ENCODE data around the gene MYO18B. TPM values are rescaled to one million over a fixed set of nuclear protein-coding genes. Genes with fewer than 3 reads are reported as not detected.

MYO18B gene
- total and polyA plus RNA-seq, 2 of the 8 experiments (the other 6 are each of a cell fraction or from before 2014, with no cell fraction given) = 0.62 to 0.78 TPM

DNA sequence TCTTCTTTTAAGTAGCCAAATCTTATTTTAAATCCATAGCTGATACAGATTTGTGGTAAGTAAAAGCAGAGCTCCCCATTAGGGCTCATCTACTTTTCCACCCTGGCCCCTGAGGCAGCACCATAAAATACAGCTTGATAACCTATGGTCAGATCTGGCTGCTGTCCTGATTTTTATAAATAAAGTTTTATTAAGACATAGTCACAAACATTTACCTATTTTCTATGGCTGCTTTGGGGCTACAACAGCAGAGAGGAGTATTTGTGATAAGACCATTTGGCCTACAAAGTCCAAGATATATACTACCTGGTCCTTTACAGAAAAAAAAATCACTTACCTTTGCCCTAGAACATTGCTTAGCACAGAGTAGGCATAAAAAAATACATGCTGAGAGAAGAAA is 227.3 kb downstream of the MYO18B start:
- no peak overlapping the region for H3K4me3 ChIP-seq (ENCODE audit: extremely low read depth in 1 of 4, insufficient read depth in 2 of 4, low read depth in 3 of 4, low read length in 4 of 4)
- H4K5ac ChIP-seq (ENCODE audit: insufficient read length, low read depth, low read length) = no peak overlapping the region
- H4K91ac ChIP-seq (replicated peaks; ENCODE audit: insufficient read length, low read length) = no peak overlapping the region
- ChIA-PET POLR2A (ENCODE audit: partially characterized antibody) (no interaction called here), CTCF (ENCODE audit: partially characterized antibody) (interaction anchor here (1.2 to 2.2 kb wide), 2 partner anchors 12 to 66 kb away, joined by 5 read pairs; no protein-coding TSS in a partner anchor)
- no peak overlapping the region for H4K8ac ChIP-seq (ENCODE audit: extremely low read depth, insufficient read depth, low read length)
- no peak overlapping the region for H2BK15ac ChIP-seq (ENCODE audit: low read length)
- H3K23ac ChIP-seq (ENCODE audit: insufficient read length) = no peak overlapping the region
- H3K4me2 ChIP-seq (ENCODE audit: insufficient read depth in 1 of 2, low read depth in 2 of 2, low read length in 2 of 2) = no peak overlapping the region
- H3K36me3 ChIP-seq (ENCODE audit: control insufficient read depth in 2 of 4, insufficient read depth in 4 of 4, low read length in 3 of 4) = no peaks in the 10 kb centered on the region
- H3K27ac ChIP-seq (ENCODE audit: low read depth, low read length) = no peak overlapping the region
- peaks cover 4% of the 10 kb centered on the region; the same call in 1 of the 2 replicates for H3K23me2 ChIP-seq (ENCODE audit: low read depth, low read length)
- H3K9ac ChIP-seq (replicated peaks in 1 of 4; ENCODE audit: extremely low read depth in 1 of 4, low read depth in 3 of 4, low read length in 3 of 4) = no peak overlapping the region
- H3K27me3 ChIP-seq (replicated peaks in 1 of 4; ENCODE audit: control insufficient read depth in 3 of 4, extremely low read depth in 1 of 4, insufficient read depth in 3 of 4, low read length in 3 of 4) = no peaks in the 10 kb centered on the region
- peaks cover 4 to 15% (median 11%) of the 10 kb centered on the region in 4 experiments; a peak in 6 of 7 replicates for H3K4me1 ChIP-seq (replicated peaks in 1 of 4; ENCODE audit: control insufficient read depth in 3 of 4, insufficient read depth in 4 of 4, low read length in 3 of 4)
- H3K9me3 ChIP-seq (ENCODE audit: insufficient read depth in 2 of 2, low read depth in 1 of 2, low read length in 1 of 2) = no peaks in the 10 kb centered on the region
- no peak overlapping the region for H2BK20ac ChIP-seq (ENCODE audit: low read length)
- no peak overlapping the region for H2BK12ac ChIP-seq (ENCODE audit: low read depth, low read length)
- no peak for DNase-seq (ENCODE audit: low read depth in 1 of 2, low spot score in 2 of 2)
- H3K56ac ChIP-seq (replicated peaks; ENCODE audit: insufficient read length, low read depth, low read length) = no peak overlapping the region
- no peak overlapping the region for H2BK5ac ChIP-seq (ENCODE audit: low read depth, low read length)
- no peak overlapping the region for H3K18ac ChIP-seq (ENCODE audit: extremely low read depth, low read length)
- H3K14ac ChIP-seq (ENCODE audit: insufficient read length) = no peak overlapping the region
- H3K79me2 ChIP-seq (ENCODE audit: control insufficient read depth in 1 of 2, insufficient read depth in 2 of 2, low read length in 2 of 2) = no peaks in the 10 kb centered on the region
- no peak overlapping the region for H2BK120ac ChIP-seq (replicated peaks; ENCODE audit: low read depth, low read length)
- H4K20me1 ChIP-seq (replicated peaks in 1 of 2; ENCODE audit: control insufficient read depth in 1 of 2, insufficient read depth in 2 of 2, low read length in 2 of 2) = no peaks in the 10 kb centered on the region
- FAIRE-seq = no peak
- no peak overlapping the region for H2AFZ ChIP-seq (ENCODE audit: low read length)
- H2AK5ac ChIP-seq (ENCODE audit: low read depth, low read length) = no peak overlapping the region
- H3K79me1 ChIP-seq (ENCODE audit: low read depth, low read length) = no peaks in the 10 kb centered on the region
- H3K4ac ChIP-seq (replicated peaks; ENCODE audit: insufficient read length, low read depth, low read length) = no peak overlapping the region
- TF ChIP-seq FOSL1 (IDR thresholded peaks at IDR 0.05; ENCODE audit: insufficient read depth, low read depth, low read length) = no peak
- TF ChIP-seq, protein P1, sequence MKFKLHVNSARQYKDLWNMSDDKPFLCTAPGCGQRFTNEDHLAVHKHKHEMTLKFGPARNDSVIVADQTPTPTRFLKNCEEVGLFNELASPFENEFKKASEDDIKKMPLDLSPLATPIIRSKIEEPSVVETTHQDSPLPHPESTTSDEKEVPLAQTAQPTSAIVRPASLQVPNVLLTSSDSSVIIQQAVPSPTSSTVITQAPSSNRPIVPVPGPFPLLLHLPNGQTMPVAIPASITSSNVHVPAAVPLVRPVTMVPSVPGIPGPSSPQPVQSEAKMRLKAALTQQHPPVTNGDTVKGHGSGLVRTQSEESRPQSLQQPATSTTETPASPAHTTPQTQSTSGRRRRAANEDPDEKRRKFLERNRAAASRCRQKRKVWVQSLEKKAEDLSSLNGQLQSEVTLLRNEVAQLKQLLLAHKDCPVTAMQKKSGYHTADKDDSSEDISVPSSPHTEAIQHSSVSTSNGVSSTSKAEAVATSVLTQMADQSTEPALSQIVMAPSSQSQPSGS (IDR thresholded peaks at IDR 0.05; ENCODE audit: low read length) = no peak
- no peak for TF ChIP-seq POU5F1 (IDR thresholded peaks at IDR 0.05; ENCODE audit: low read depth, low read length)
- TF ChIP-seq CBX8 (IDR thresholded peaks at IDR 0.05; ENCODE audit: borderline replicate concordance, low read depth, low read length) = no peak
- TF ChIP-seq RNF2 (IDR thresholded peaks at IDR 0.05; ENCODE audit: borderline replicate concordance, low read depth, low read length, missing control alignments, poor library complexity, severe bottlenecking) = no peak
- TF ChIP-seq CEBPB (IDR thresholded peaks at IDR 0.05; ENCODE audit: low read depth, low read length) = no peak
- TF ChIP-seq TAF7 (optimal IDR thresholded peaks at IDR 0.05; ENCODE audit: borderline replicate concordance, low read depth, low read length) = no peak
- TF ChIP-seq, protein P2, sequence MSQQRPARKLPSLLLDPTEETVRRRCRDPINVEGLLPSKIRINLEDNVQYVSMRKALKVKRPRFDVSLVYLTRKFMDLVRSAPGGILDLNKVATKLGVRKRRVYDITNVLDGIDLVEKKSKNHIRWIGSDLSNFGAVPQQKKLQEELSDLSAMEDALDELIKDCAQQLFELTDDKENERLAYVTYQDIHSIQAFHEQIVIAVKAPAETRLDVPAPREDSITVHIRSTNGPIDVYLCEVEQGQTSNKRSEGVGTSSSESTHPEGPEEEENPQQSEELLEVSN (IDR thresholded peaks at IDR 0.05) = no peak
- TF ChIP-seq RAD21 (IDR thresholded peaks at IDR 0.05 in 1 of 2, conservative IDR thresholded peaks at IDR 0.05 in 1 of 2; ENCODE audit: low read depth in 2 of 2, low read length in 2 of 2) = no peak
- no peak for TF ChIP-seq ZNF274 (IDR thresholded peaks at IDR 0.05; ENCODE audit: borderline replicate concordance, extremely low read depth, low read length)
- TF ChIP-seq EGR1 (IDR thresholded peaks at IDR 0.05; ENCODE audit: borderline replicate concordance, low read depth, low read length) = no peak
